ENCODE measurements around the gene CABCOCO1.

- no peak for TF ChIP-seq EZH2 (IDR thresholded peaks at IDR 0.05; ENCODE audit: low read length)
- TF ChIP-seq CTCF (optimal IDR thresholded peaks at IDR 0.05 in 1 of 3, IDR thresholded peaks at IDR 0.05 in 1 of 3, conservative IDR thresholded peaks at IDR 0.05 in 1 of 3; ENCODE audit: extremely low read depth in 1 of 3, insufficient read depth in 2 of 3, low read length in 3 of 3) = no peak
Observed at GRCh38 chr10:61753453-61753852, 90.7 kb downstream of the CABCOCO1 start.
